SK-N-SH treated with all-trans-retinoic acid at 6 μM for 48 hours (cell line): ENCODE results near the gene PLCZ1.
"Not testable (repeated sequence)": the region's sequence is repeated elsewhere in the genome, so short reads cannot be mapped to it uniquely, and the experiment has no call there.

Experiments
- ATAC-seq: fragments of 200-7000 bp; cut with Tn5 transposase; 3 replicates; pipeline ENCODE4 v1.9.1; 2020; ENCODE audit warnings: mild to moderate bottlenecking, moderate library complexity
- ARNTL ChIP-seq: fragments of 450-650 bp; formaldehyde crosslinking; IDR thresholded peaks from 2 replicates; pipeline ENCODE4 v1.5.0; 2020; ENCODE audit warnings: low read depth, mild to moderate bottlenecking, moderate library complexity, borderline replicate concordance
- BACH2 ChIP-seq: fragments of 250-450 bp; sonication (Bioruptor Pico); IDR thresholded peaks from 2 replicates; pipeline ENCODE4 v1.9.0; 2021; ENCODE audit warnings: mild to moderate bottlenecking, borderline replicate concordance
- CREB5 ChIP-seq: fragments of 250-450 bp; sonication (Bioruptor Pico); IDR thresholded peaks from 2 replicates; pipeline ENCODE4 v1.5.1; 2020; ENCODE audit warnings: low read depth, mild to moderate bottlenecking, moderate library complexity
- CSDC2 ChIP-seq: fragments of 250-450 bp; sonication (Bioruptor Pico); IDR thresholded peaks from 2 replicates; pipeline ENCODE4 v1.5.0; 2020; ENCODE audit warnings: mild to moderate bottlenecking, moderate library complexity
- CSRNP3 ChIP-seq: fragments of 250-450 bp; sonication (Bioruptor Pico); IDR thresholded peaks from 2 replicates; pipeline ENCODE4 v1.5.1; 2021; ENCODE audit warnings: mild to moderate bottlenecking, moderate library complexity
- ESRRG ChIP-seq: fragments of 250-450 bp; sonication (Bioruptor Pico); IDR thresholded peaks from 2 replicates; pipeline ENCODE4 v1.6.1; 2021; ENCODE audit warnings: mild to moderate bottlenecking
- GLIS3 ChIP-seq: fragments of 250-450 bp; sonication (Bioruptor Pico); IDR thresholded peaks from 2 replicates; pipeline ENCODE4 v1.5.0; 2020; ENCODE audit warnings: mild to moderate bottlenecking, moderate library complexity
- ISL1 ChIP-seq: fragments of 250-450 bp; sonication (Bioruptor Pico); IDR thresholded peaks from 2 replicates; pipeline ENCODE4 v2.1.2; 2022; ENCODE audit warnings: mild to moderate bottlenecking, moderate library complexity
- OSR1 ChIP-seq: fragments of 250-450 bp; sonication (Bioruptor Pico); IDR thresholded peaks from 2 replicates; pipeline ENCODE4 v1.8.0; 2022; ENCODE audit warnings: moderate library complexity, mild to moderate bottlenecking, inconsistent platforms
- PATZ1 ChIP-seq: fragments of 250-450 bp; sonication (Bioruptor Pico); IDR thresholded peaks from 2 replicates; pipeline ENCODE4 v1.8.0; 2020; ENCODE audit warnings: mild to moderate bottlenecking, moderate library complexity, borderline replicate concordance
- POU6F1 ChIP-seq: fragments of 250-450 bp; sonication (Bioruptor Pico); IDR thresholded peaks from 2 replicates; pipeline ENCODE4 v1.8.0; 2021; ENCODE audit warnings: low read depth, mild to moderate bottlenecking, moderate library complexity, borderline replicate concordance
- PPARA ChIP-seq: fragments of 250-450 bp; sonication (Bioruptor Pico); IDR thresholded peaks from 2 replicates; pipeline ENCODE4 v1.5.0; 2020; ENCODE audit warnings: mild to moderate bottlenecking, borderline replicate concordance
- RARB ChIP-seq: fragments of 250-450 bp; sonication (Bioruptor Pico); IDR thresholded peaks from 2 replicates; pipeline ENCODE4 v1.8.0; 2021; ENCODE audit warnings: mild to moderate bottlenecking, moderate library complexity
- SNAI2 ChIP-seq: fragments of 250-450 bp; sonication (Bioruptor Pico); IDR thresholded peaks from 2 replicates; pipeline ENCODE4 v1.5.0; 2020; ENCODE audit warnings: mild to moderate bottlenecking, moderate library complexity
- TCF4 ChIP-seq: fragments of 250-450 bp; sonication (Bioruptor Pico); IDR thresholded peaks from 2 replicates; pipeline ENCODE4 v1.8.0; 2021; ENCODE audit warnings: mild to moderate bottlenecking, moderate library complexity, borderline replicate concordance
- TOX ChIP-seq: fragments of 250-450 bp; sonication (Bioruptor Pico); IDR thresholded peaks from 2 replicates; pipeline ENCODE4 v1.8.0; 2021; ENCODE audit warnings: mild to moderate bottlenecking, moderate library complexity, borderline replicate concordance
- TSHZ2 ChIP-seq: fragments of 250-450 bp; sonication (Bioruptor Pico); IDR thresholded peaks from 2 replicates; pipeline ENCODE4 v1.5.0; 2020; ENCODE audit warnings: mild to moderate bottlenecking, moderate library complexity
- ZC3H10 ChIP-seq: fragments of 250-450 bp; sonication (Bioruptor Pico); IDR thresholded peaks from 2 replicates; pipeline ENCODE4 v1.5.1; 2021; ENCODE audit warnings: mild to moderate bottlenecking, moderate library complexity
- ZFP3 ChIP-seq: fragments of 250-450 bp; sonication (Bioruptor Pico); IDR thresholded peaks from 2 replicates; pipeline ENCODE4 v1.5.0; 2020; ENCODE audit warnings: mild to moderate bottlenecking, moderate library complexity
- ZFP30 ChIP-seq: fragments of 450-650 bp; formaldehyde crosslinking; IDR thresholded peaks from 2 replicates; pipeline ENCODE4 v1.5.0; 2022; ENCODE audit warnings: mild to moderate bottlenecking, moderate library complexity
- ZNF70 ChIP-seq: fragments of 450-650 bp; formaldehyde crosslinking; IDR thresholded peaks from 2 replicates; pipeline ENCODE4 v1.5.0; 2020; ENCODE audit warnings: mild to moderate bottlenecking, moderate library complexity
- ZNF8 ChIP-seq: fragments of 450-650 bp; formaldehyde crosslinking; IDR thresholded peaks from 2 replicates; pipeline ENCODE4 v1.5.0; 2020; ENCODE audit warnings: mild to moderate bottlenecking, moderate library complexity

The PLCZ1 gene

GRCh38 chr12:18696971-18697602 is 40.7 kb downstream of the PLCZ1 start:
- TF ChIP-seq ARNTL (CRISPR knock-in tag) (no peak), CSRNP3 (CRISPR knock-in tag) (no peak), TOX (CRISPR knock-in tag) (0 out of 2 replicates have a peak, but pooled peaks have one; percentile 25), BACH2 (CRISPR knock-in tag) (no peak)
- peak; percentile 79 for ATAC-seq

GRCh38 chr12:18693986-18694385 is 43.8 kb downstream of the PLCZ1 start:
- not testable (repeated sequence) for ATAC-seq

GRCh38 chr12:18690653-18691052 is 47.2 kb downstream of the PLCZ1 start:
- ATAC-seq = peak; percentile 82
- TF ChIP-seq ZFP3 (CRISPR knock-in tag) = no peak
- TF ChIP-seq ZFP30 (CRISPR knock-in tag) = no peak
- no peak for TF ChIP-seq OSR1 (CRISPR knock-in tag)
- TF ChIP-seq CREB5 (CRISPR knock-in tag) = no peak
- TF ChIP-seq ZNF70 = no peak
- TF ChIP-seq SNAI2 (CRISPR knock-in tag) = no peak
- no peak for TF ChIP-seq CSDC2 (CRISPR knock-in tag)
- TF ChIP-seq ISL1 = no peak
- TF ChIP-seq, all 23 proteins: peak for 0

GRCh38 chr12:18689771-18690170 is 48.0 kb downstream of the PLCZ1 start:
- no peak for TF ChIP-seq ARNTL (CRISPR knock-in tag)
- no peak for TF ChIP-seq CSRNP3 (CRISPR knock-in tag)
- no peak for TF ChIP-seq ESRRG
- TF ChIP-seq OSR1 (CRISPR knock-in tag) = no peak
- TF ChIP-seq TCF4 (CRISPR knock-in tag) = no peak
- TF ChIP-seq PATZ1 (CRISPR knock-in tag) = no peak
- no peak for TF ChIP-seq GLIS3 (CRISPR knock-in tag)
- no peak for TF ChIP-seq ZC3H10 (CRISPR knock-in tag)
- no peak for TF ChIP-seq TSHZ2 (CRISPR knock-in tag)
- no peak for TF ChIP-seq RARB (CRISPR knock-in tag)
- TF ChIP-seq CSDC2 (CRISPR knock-in tag) = no peak
- TF ChIP-seq SNAI2 (CRISPR knock-in tag) = no peak
- no peak for TF ChIP-seq ZNF70
- TF ChIP-seq ZNF8 (CRISPR knock-in tag) = no peak
- no peak for TF ChIP-seq ZFP3 (CRISPR knock-in tag)
- no peak for TF ChIP-seq PPARA (CRISPR knock-in tag)
- TF ChIP-seq BACH2 (CRISPR knock-in tag) = no peak
- TF ChIP-seq POU6F1 (CRISPR knock-in tag) = no peak
- no peak for TF ChIP-seq TOX (CRISPR knock-in tag)
- TF ChIP-seq CREB5 (CRISPR knock-in tag) = no peak
- TF ChIP-seq, all 23 proteins: peak for 0
- no peak for ATAC-seq
